Measurements from ENCODE around the gene PIK3CB. TPM values are rescaled to one million over a fixed set of nuclear protein-coding genes. Genes with fewer than 3 reads are reported as not detected.

Gene PIK3CB
- total RNA-seq, 1 experiment from 2014 or later = 35.3 TPM

DNA sequence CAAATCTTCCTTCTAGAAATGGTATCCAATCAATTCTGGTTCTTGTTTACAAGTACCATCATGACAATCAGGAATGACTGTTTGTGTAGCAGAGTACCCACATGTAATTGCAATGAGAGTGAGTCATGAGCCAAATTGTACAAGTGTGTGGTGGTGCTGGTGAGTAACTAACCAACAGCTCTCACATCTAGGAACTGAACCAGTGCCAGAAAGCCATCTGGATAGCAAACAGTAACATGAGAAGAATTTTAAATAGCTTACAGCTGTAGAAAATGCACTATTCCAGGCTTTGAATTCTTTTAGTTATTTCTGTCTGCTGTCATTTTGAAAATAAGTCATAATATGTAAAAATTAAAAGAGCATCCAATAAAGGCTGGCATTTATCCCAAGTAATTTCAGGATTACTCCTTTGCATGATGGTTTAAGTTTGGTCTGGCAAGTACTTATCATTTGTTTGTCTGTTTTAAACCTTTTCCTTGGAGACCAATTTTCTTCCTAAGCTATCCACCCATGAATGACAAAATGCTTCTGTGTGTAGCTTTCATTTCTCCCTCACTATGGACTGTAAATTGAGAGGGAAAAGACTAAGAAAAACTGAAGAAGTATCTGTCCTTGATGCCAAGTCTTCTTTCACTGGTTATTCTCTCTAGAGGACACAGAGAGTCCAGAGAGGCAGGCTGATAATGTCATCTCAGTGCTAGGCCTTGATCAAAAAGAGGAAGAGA, 60.0 kb downstream of the PIK3CB start:
- H4K20me1 ChIP-seq (ENCODE audit: insufficient read depth, low read depth, low read length) = no peaks in the 10 kb centered on the region
- peaks cover 18% of the 10 kb centered on the region for H3K4me1 ChIP-seq (ENCODE audit: low read length)
- peaks cover 73% of the 10 kb centered on the region for H3K79me2 ChIP-seq (ENCODE audit: low read length)
- no peaks in the 10 kb centered on the region for H3K27me3 ChIP-seq (ENCODE audit: low read length)
- no peaks in the 10 kb centered on the region for H3K9me2 ChIP-seq (replicated peaks; ENCODE audit: insufficient read depth, low read length)
- no peak overlapping the region for H3K9ac ChIP-seq (ENCODE audit: low read length)
- no peak overlapping the region for H2AFZ ChIP-seq (ENCODE audit: low read length)
- no peak overlapping the region for H3K4me3 ChIP-seq (ENCODE audit: low read length)
- peaks cover 4% of the 10 kb centered on the region; the same call in 1 of the 2 replicates for H3K9me3 ChIP-seq (ENCODE audit: low read length)
- DNase-seq = no peak
- H3K4me2 ChIP-seq (ENCODE audit: low read depth, low read length, poor library complexity, severe bottlenecking) = no peak overlapping the region
- H3K27ac ChIP-seq (ENCODE audit: low read length) = 0 out of 2 replicates have a peak overlapping the region, but pooled peaks have one; percentile 18
- H3K36me3 ChIP-seq (ENCODE audit: insufficient read depth, low read length) = peaks cover 5% of the 10 kb centered on the region

DNA sequence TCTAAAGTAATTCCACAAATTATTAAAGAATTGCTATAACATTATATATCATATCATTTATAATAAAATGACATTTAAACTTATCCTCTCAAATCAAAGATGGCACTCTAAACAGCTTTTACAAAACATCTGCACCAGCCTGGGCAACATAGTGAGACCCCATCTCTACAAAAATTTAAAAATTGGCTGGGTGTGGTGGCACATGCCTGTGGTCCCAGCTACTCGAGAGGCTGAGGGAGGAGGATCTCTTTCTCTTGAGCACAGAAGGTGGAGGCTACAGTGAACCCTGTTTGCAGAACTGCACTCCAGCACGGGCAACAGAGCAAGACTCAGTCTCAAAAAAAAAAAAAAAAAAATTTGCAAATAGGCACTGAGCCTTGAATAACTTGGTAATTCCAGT, 63.1 kb downstream of the PIK3CB start:
- no peak overlapping the region for H3K4me3 ChIP-seq (ENCODE audit: low read length)
- no peaks in the 10 kb centered on the region for H3K9me2 ChIP-seq (replicated peaks; ENCODE audit: insufficient read depth, low read length)
- H3K27ac ChIP-seq (ENCODE audit: low read length) = no peak overlapping the region
- peaks cover 19% of the 10 kb centered on the region for H3K9me3 ChIP-seq (ENCODE audit: low read length)
- peaks cover 13% of the 10 kb centered on the region for H3K4me1 ChIP-seq (ENCODE audit: low read length)
- no peak overlapping the region for H3K9ac ChIP-seq (ENCODE audit: low read length)
- H4K20me1 ChIP-seq (ENCODE audit: insufficient read depth, low read depth, low read length) = no peaks in the 10 kb centered on the region
- no peaks in the 10 kb centered on the region for H3K27me3 ChIP-seq (ENCODE audit: low read length)
- peaks cover 21% of the 10 kb centered on the region for H3K36me3 ChIP-seq (ENCODE audit: insufficient read depth, low read length)
- no peak for DNase-seq
- H3K4me2 ChIP-seq (ENCODE audit: low read depth, low read length, poor library complexity, severe bottlenecking) = no peak overlapping the region
- peaks cover 77% of the 10 kb centered on the region for H3K79me2 ChIP-seq (ENCODE audit: low read length)
- no peak overlapping the region for H2AFZ ChIP-seq (ENCODE audit: low read length)

DNA sequence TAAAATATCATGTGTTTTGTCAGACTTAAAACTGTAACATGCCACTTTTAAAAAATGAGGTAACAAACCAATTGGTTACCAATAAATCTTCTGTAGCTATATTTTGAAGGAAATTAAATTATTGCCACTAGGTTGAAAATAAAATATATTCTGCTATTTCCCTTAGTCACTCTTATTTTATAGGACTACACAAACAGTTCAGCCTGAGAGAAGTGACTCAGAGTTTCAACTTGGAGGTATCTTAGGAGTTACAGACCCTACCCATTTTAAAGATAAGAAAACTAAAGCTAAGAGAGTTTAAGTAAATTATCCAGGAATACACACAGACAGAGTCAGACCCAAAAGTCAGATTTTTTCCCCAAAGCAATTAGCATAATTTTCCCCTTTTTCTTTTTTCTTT, 65.1 kb downstream of the PIK3CB start:
- H3K27me3 ChIP-seq (ENCODE audit: low read length) = no peaks in the 10 kb centered on the region
- H3K9me2 ChIP-seq (replicated peaks; ENCODE audit: insufficient read depth, low read length) = no peaks in the 10 kb centered on the region
- H3K4me2 ChIP-seq (ENCODE audit: low read depth, low read length, poor library complexity, severe bottlenecking) = no peak overlapping the region
- no peak overlapping the region for H3K27ac ChIP-seq (ENCODE audit: low read length)
- peaks cover 75% of the 10 kb centered on the region for H3K79me2 ChIP-seq (ENCODE audit: low read length)
- H3K4me3 ChIP-seq (ENCODE audit: low read length) = no peak overlapping the region
- DNase-seq = no peak
- H3K9ac ChIP-seq (ENCODE audit: low read length) = no peak overlapping the region
- peaks cover 21% of the 10 kb centered on the region for H3K36me3 ChIP-seq (ENCODE audit: insufficient read depth, low read length)
- no peak overlapping the region for H2AFZ ChIP-seq (ENCODE audit: low read length)
- peaks cover 19% of the 10 kb centered on the region for H3K9me3 ChIP-seq (ENCODE audit: low read length)
- H3K4me1 ChIP-seq (ENCODE audit: low read length) = peaks cover 2% of the 10 kb centered on the region
- H4K20me1 ChIP-seq (ENCODE audit: insufficient read depth, low read depth, low read length) = no peaks in the 10 kb centered on the region

DNA sequence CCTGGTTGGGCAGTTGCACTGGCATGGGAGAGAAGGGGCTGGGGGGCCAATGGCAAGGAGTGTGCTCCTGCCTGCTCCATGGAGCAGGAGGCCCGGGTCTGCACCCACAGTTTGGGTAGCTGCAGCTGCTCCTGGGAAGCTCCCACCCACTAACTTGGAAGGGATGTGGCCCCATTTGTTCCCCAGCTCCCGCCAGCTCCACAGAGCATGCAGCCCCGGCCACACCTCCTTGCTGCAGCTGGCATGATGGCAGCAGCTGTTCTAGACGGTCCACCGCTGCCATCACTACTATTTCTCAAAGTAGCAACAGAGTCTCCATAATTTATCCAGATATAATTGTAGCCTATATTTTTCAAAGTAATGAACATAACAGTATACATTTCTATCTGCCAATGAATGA, 65.8 kb downstream of the PIK3CB start:
- Histone ChIP-seq H3K9ac (ENCODE audit: low read length) (no peak overlapping the region), H3K79me2 (ENCODE audit: low read length) (peaks cover 74% of the 10 kb centered on the region), H4K20me1 (ENCODE audit: insufficient read depth, low read depth, low read length) (no peaks in the 10 kb centered on the region), H2AFZ (ENCODE audit: low read length) (no peak overlapping the region), H3K4me1 (ENCODE audit: low read length) (no peaks in the 10 kb centered on the region), H3K27me3 (ENCODE audit: low read length) (no peaks in the 10 kb centered on the region), H3K4me2 (ENCODE audit: low read depth, low read length, poor library complexity, severe bottlenecking) (no peak overlapping the region), H3K9me2 (replicated peaks; ENCODE audit: insufficient read depth, low read length) (no peaks in the 10 kb centered on the region), H3K36me3 (ENCODE audit: insufficient read depth, low read length) (peaks cover 21% of the 10 kb centered on the region), H3K9me3 (ENCODE audit: low read length) (peaks cover 19% of the 10 kb centered on the region), H3K4me3 (ENCODE audit: low read length) (no peak overlapping the region), H3K27ac (ENCODE audit: low read length) (no peak overlapping the region)
- no peak for DNase-seq

- DNase-seq = no peak
- no peaks in the 10 kb centered on the region; the same call in 1 of the 2 replicates for H3K4me1 ChIP-seq (ENCODE audit: low read length)
Observed at GRCh38 chr3:138768125-138768524, 66.6 kb downstream of the PIK3CB start.

GRCh38 chr3:138767498-138768104, 67.1 kb downstream of the PIK3CB start:
- Histone ChIP-seq H3K79me2 (ENCODE audit: low read length) (peaks cover 67% of the 10 kb centered on the region), H3K4me1 (ENCODE audit: low read length) (no peaks in the 10 kb centered on the region; the same call in 1 of the 2 replicates), H2AFZ (ENCODE audit: low read length) (no peak overlapping the region), H3K4me3 (ENCODE audit: low read length) (no peak overlapping the region), H4K20me1 (ENCODE audit: insufficient read depth, low read depth, low read length) (no peaks in the 10 kb centered on the region), H3K36me3 (ENCODE audit: insufficient read depth, low read length) (peaks cover 21% of the 10 kb centered on the region), H3K4me2 (ENCODE audit: low read depth, low read length, poor library complexity, severe bottlenecking) (no peak overlapping the region), H3K9me2 (replicated peaks; ENCODE audit: insufficient read depth, low read length) (no peaks in the 10 kb centered on the region), H3K27me3 (ENCODE audit: low read length) (no peaks in the 10 kb centered on the region), H3K27ac (ENCODE audit: low read length) (no peak overlapping the region), H3K9ac (ENCODE audit: low read length) (no peak overlapping the region), H3K9me3 (ENCODE audit: low read length) (peaks cover 19% of the 10 kb centered on the region)
- no peak for DNase-seq

More at GRCh38 chr3:138768125-138768524, 66.6 kb downstream of the PIK3CB start:
- peaks cover 19% of the 10 kb centered on the region for H3K9me3 ChIP-seq (ENCODE audit: low read length)
- H3K79me2 ChIP-seq (ENCODE audit: low read length) = peaks cover 70% of the 10 kb centered on the region
- no peaks in the 10 kb centered on the region for H3K9me2 ChIP-seq (replicated peaks; ENCODE audit: insufficient read depth, low read length)
- H4K20me1 ChIP-seq (ENCODE audit: insufficient read depth, low read depth, low read length) = no peaks in the 10 kb centered on the region
- no peaks in the 10 kb centered on the region for H3K27me3 ChIP-seq (ENCODE audit: low read length)
- H3K4me2 ChIP-seq (ENCODE audit: low read depth, low read length, poor library complexity, severe bottlenecking) = no peak overlapping the region
- H3K36me3 ChIP-seq (ENCODE audit: insufficient read depth, low read length) = peaks cover 21% of the 10 kb centered on the region
- H3K9ac ChIP-seq (ENCODE audit: low read length) = no peak overlapping the region
- no peak overlapping the region for H2AFZ ChIP-seq (ENCODE audit: low read length)
- H3K27ac ChIP-seq (ENCODE audit: low read length) = no peak overlapping the region
- no peak overlapping the region for H3K4me3 ChIP-seq (ENCODE audit: low read length)

GRCh38 chr3:138761002-138761401, 73.7 kb downstream of the PIK3CB start:
- H3K9me3 ChIP-seq (ENCODE audit: low read length) = no peaks in the 10 kb centered on the region
- no peaks in the 10 kb centered on the region; the same call in 1 of the 2 replicates for H3K4me1 ChIP-seq (ENCODE audit: low read length)
- no peak overlapping the region for H3K9ac ChIP-seq (ENCODE audit: low read length)
- no peaks in the 10 kb centered on the region for H3K9me2 ChIP-seq (replicated peaks; ENCODE audit: insufficient read depth, low read length)
- no peak overlapping the region for H3K4me2 ChIP-seq (ENCODE audit: low read depth, low read length, poor library complexity, severe bottlenecking)
- no peak overlapping the region for H3K27ac ChIP-seq (ENCODE audit: low read length)
- peaks cover 67% of the 10 kb centered on the region for H3K79me2 ChIP-seq (ENCODE audit: low read length)
- no peak overlapping the region for H3K4me3 ChIP-seq (ENCODE audit: low read length)
- H4K20me1 ChIP-seq (ENCODE audit: insufficient read depth, low read depth, low read length) = no peaks in the 10 kb centered on the region
- DNase-seq = no peak
- H3K27me3 ChIP-seq (ENCODE audit: low read length) = no peaks in the 10 kb centered on the region
- no peaks in the 10 kb centered on the region for H3K36me3 ChIP-seq (ENCODE audit: insufficient read depth, low read length)
- no peak overlapping the region for H2AFZ ChIP-seq (ENCODE audit: low read length)

DNA sequence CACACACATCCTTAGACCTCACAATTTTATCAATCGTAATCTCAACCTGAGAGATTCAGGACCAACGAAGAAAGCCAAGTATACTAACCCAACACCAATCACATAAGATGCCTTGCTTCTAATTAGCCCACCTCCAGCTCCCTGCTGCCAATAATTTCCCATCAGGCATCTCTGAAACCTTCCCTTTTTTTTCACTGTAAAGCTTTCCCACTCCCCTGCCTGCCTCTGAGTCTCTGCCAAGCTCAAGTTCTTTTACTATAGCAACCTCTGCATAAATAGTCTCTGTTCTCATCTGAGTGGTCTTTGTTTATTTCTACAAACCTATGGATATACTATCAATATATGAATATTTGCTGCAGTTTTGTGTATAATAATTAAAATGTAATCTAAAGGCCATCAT, 86.5 kb downstream of the PIK3CB start:
- H3K79me2 ChIP-seq (ENCODE audit: low read length) = peaks cover 15% of the 10 kb centered on the region

More for the DNA sequence above, 86.5 kb downstream of the PIK3CB start:
- Histone ChIP-seq H3K9me2 (replicated peaks; ENCODE audit: insufficient read depth, low read length) (no peaks in the 10 kb centered on the region), H4K20me1 (ENCODE audit: insufficient read depth, low read depth, low read length) (no peaks in the 10 kb centered on the region), H3K27ac (ENCODE audit: low read length) (no peak overlapping the region), H3K27me3 (ENCODE audit: low read length) (no peaks in the 10 kb centered on the region), H3K9me3 (ENCODE audit: low read length) (no peaks in the 10 kb centered on the region), H2AFZ (ENCODE audit: low read length) (no peak overlapping the region), H3K36me3 (ENCODE audit: insufficient read depth, low read length) (no peaks in the 10 kb centered on the region), H3K4me1 (ENCODE audit: low read length) (peaks cover 17% of the 10 kb centered on the region), H3K4me3 (ENCODE audit: low read length) (no peak overlapping the region), H3K4me2 (ENCODE audit: low read depth, low read length, poor library complexity, severe bottlenecking) (no peak overlapping the region), H3K9ac (ENCODE audit: low read length) (no peak overlapping the region)
- no peak for DNase-seq
